Measurements from ENCODE around the gene ARHGEF16.

ARHGEF16 gene

GRCh38 chr1:3440711-3441409 lies 13.6 kb upstream of the ARHGEF16 start:
- TF ChIP-seq CTCF (IDR thresholded peaks at IDR 0.05), result no peak
- intact Hi-C loops (cut with DNase I; ENCODE audit: low total_unique reads), result no loop called here
- no peak overlapping the region for H3K27ac ChIP-seq
- no peaks in the 10 kb centered on the region for H3K4me1 ChIP-seq
- H3K9me3 ChIP-seq, result peaks cover 0 to 4% (median 3%) of the 10 kb centered on the region in 3 donors
- H3K4me3 ChIP-seq, result no peak overlapping the region
- H3K36me3 ChIP-seq, result peaks cover under 1 to 5% (median 4%) of the 10 kb centered on the region in 3 donors
- peaks cover 0 to 13% of the 10 kb centered on the region in 2 donors for H3K27me3 ChIP-seq
- no peak for DNase-seq

GRCh38 chr1:3441410-3441847 lies 13.0 kb upstream of the ARHGEF16 start:
- H3K4me3 ChIP-seq, result no peak overlapping the region
- H3K27ac ChIP-seq, result no peak overlapping the region
- no peak for DNase-seq
- intact Hi-C loops (cut with DNase I; ENCODE audit: low total_unique reads), result no loop called here
- H3K4me1 ChIP-seq, result no peaks in the 10 kb centered on the region
- TF ChIP-seq CTCF (IDR thresholded peaks at IDR 0.05), result no peak
- H3K27me3 ChIP-seq, result peaks cover 0 to 13% of the 10 kb centered on the region in 2 donors
- H3K36me3 ChIP-seq, result no peaks in the 10 kb centered on the region
- peaks cover 0 to 8% (median 4%) of the 10 kb centered on the region in 3 donors for H3K9me3 ChIP-seq

- intact Hi-C loops (cut with DNase I; ENCODE audit: low total_unique reads), result no loop called here
- no peak for DNase-seq
- no peak overlapping the region for H3K4me3 ChIP-seq
- TF ChIP-seq CTCF (IDR thresholded peaks at IDR 0.05), result no peak
- H3K4me1 ChIP-seq, result no peaks in the 10 kb centered on the region
- peaks cover 0 to 9% (median 4%) of the 10 kb centered on the region in 3 donors for H3K9me3 ChIP-seq
- peaks cover 0 to 13% of the 10 kb centered on the region in 2 donors for H3K27me3 ChIP-seq
- no peak overlapping the region for H3K27ac ChIP-seq
- no peaks in the 10 kb centered on the region for H3K36me3 ChIP-seq
Observed at GRCh38 chr1:3441880-3442279, 12.6 kb upstream of the ARHGEF16 start.

- Histone ChIP-seq H3K27ac (no peak overlapping the region), H3K9me3 (peaks cover 0 to 9% (median 4%) of the 10 kb centered on the region in 3 donors), H3K4me3 (no peak overlapping the region), H3K27me3 (peaks cover 0 to 13% of the 10 kb centered on the region in 2 donors), H3K36me3 (no peaks in the 10 kb centered on the region), H3K4me1 (no peaks in the 10 kb centered on the region)
- DNase-seq, result no peak
- no peak for TF ChIP-seq CTCF (IDR thresholded peaks at IDR 0.05)
- intact Hi-C loops (cut with DNase I; ENCODE audit: low total_unique reads), result no loop called here
Observed at GRCh38 chr1:3442331-3442730, 12.1 kb upstream of the ARHGEF16 start.

- no peak overlapping the region for H3K4me3 ChIP-seq
Observed at GRCh38 chr1:3442901-3443300, 11.6 kb upstream of the ARHGEF16 start.

More at GRCh38 chr1:3442901-3443300, 11.6 kb upstream of the ARHGEF16 start:
- Histone ChIP-seq H3K4me1 (no peaks in the 10 kb centered on the region), H3K27ac (no peak overlapping the region), H3K27me3 (peaks cover 0 to 13% of the 10 kb centered on the region in 2 donors), H3K36me3 (no peaks in the 10 kb centered on the region), H3K9me3 (peaks cover 0 to 9% (median 4%) of the 10 kb centered on the region in 3 donors)
- intact Hi-C loops (cut with DNase I; ENCODE audit: low total_unique reads), result no loop called here
- no peak for DNase-seq
- TF ChIP-seq CTCF (IDR thresholded peaks at IDR 0.05), result no peak

Measured in tibial artery (tissue), 4 donors.